Left lung (tissue), 10 donors: ENCODE data around the gene HLX. TPM values are rescaled to one million over a fixed set of nuclear protein-coding genes. Genes with fewer than 3 reads are reported as not detected.

ENCODE experiments used
- ATAC-seq: fragments of 200-7000 bp; cut with Tn5 transposase; one replicate; pipeline ENCODE4 v1.9.1; 2020; ENCODE audit warnings: moderate library complexity
- DNase-seq, 4 donors: peaks; one replicate each; pipeline ENCODE4 v3.0.0-alpha.2; 2013 to 2020
- H3K27ac ChIP-seq, 2 donors: fragments of 200-600 bp; sonication (generic) in 1 of 2; one replicate each; pipeline versions ENCODE4 v1.5.0 to v1.8.0; 2020 to 2021
- H3K27me3 ChIP-seq, 2 donors: fragments of 200-600 bp; sonication (generic) in 1 of 2; one replicate each; pipeline versions ENCODE4 v1.5.0 to v1.8.0; 2020 to 2021
- H3K36me3 ChIP-seq, 2 donors: fragments of 200-600 bp; sonication (generic) in 1 of 2; one replicate each; pipeline versions ENCODE4 v1.5.0 to v1.8.0; 2020 to 2021
- H3K4me1 ChIP-seq, 2 donors: fragments of 200-600 bp; one replicate each; pipeline ENCODE4 v1.8.0; 2021
- H3K4me3 ChIP-seq, 2 donors: fragments of 200-600 bp; sonication (generic) in 1 of 2; one replicate each; pipeline versions ENCODE4 v1.5.0 to v1.8.0; 2020 to 2021; ENCODE audit warnings: mild to moderate bottlenecking in 1 of 2
- H3K9me3 ChIP-seq, 2 donors: fragments of 200-600 bp; sonication (generic) in 1 of 2; one replicate each; pipeline versions ENCODE4 v1.5.0 to v1.8.0; 2020 to 2021
- CTCF ChIP-seq, 2 donors: fragments of 200-600 bp; sonication (generic) in 1 of 2; IDR thresholded peaks; one replicate each; pipeline versions ENCODE4 v1.5.0 to v1.8.0; 2021; ENCODE audit warnings: antibody characterized with exemption in 2 of 2
- intact Hi-C, 2 donors: fragments of 100-400 bp; cut with DNase I; formaldehyde crosslinking; loops; one replicate each; pipeline versions ENCODE4 v1.11.2 to v1.14.2; 2022
- polyA plus RNA-seq, 6 donors: library from polyadenylated mRNA; unstranded; fragments of 120-200 nt; gene quantifications; one replicate each; pipeline ENCODE4 v1.2.1, GENCODE V29; 2013; ENCODE audit not compliant: insufficient read length in 6 of 6
- total RNA-seq, 2 donors: library from RNA; stranded (reverse); fragmentation: NEBNext Ultra II Directional; extraction: Animal tissue kit (Norgen Biotek cat#: 25700); gene quantifications; one replicate each; pipeline ENCODE4 v1.2.1, GENCODE V29; 2021
- donor health status: DM: no; HTN: yes; CAD: no.
- donor health status: DM: no; HTN: no; CAD: no.

The HLX gene
- total and polyA plus RNA-seq, 8 donors: 15.4 to 68.9 (median 47.2) TPM

GRCh38 chr1:220896092-220896491 lies 16.8 kb downstream of the HLX start:
- intact Hi-C loops: no loop called here
- H3K27ac ChIP-seq: no peak overlapping the region
- H3K27me3 ChIP-seq: peaks cover 46 to 63% of the 10 kb centered on the region in 2 donors

GRCh38 chr1:220900842-220901241 lies 21.6 kb downstream of the HLX start:
- Histone ChIP-seq H3K36me3 (no peaks in the 10 kb centered on the region), H3K9me3 (no peaks in the 10 kb centered on the region), H3K27me3 (peaks cover under 1 to 16% of the 10 kb centered on the region in 2 donors), H3K4me1 (no peaks in the 10 kb centered on the region), H3K27ac (no peak overlapping the region), H3K4me3 (no peak overlapping the region)
- no peak for DNase-seq
- no peak for ATAC-seq
- TF ChIP-seq CTCF (IDR thresholded peaks at IDR 0.05): no peak
- intact Hi-C loops: no loop called here

More at GRCh38 chr1:220896092-220896491, 16.8 kb downstream of the HLX start:
- DNase-seq (no peak), ATAC-seq (no peak)
- Histone ChIP-seq H3K4me1 (peaks cover 6 to 28% of the 10 kb centered on the region in 2 donors), H3K4me3 (no peak overlapping the region), H3K36me3 (no peaks in the 10 kb centered on the region), H3K9me3 (no peaks in the 10 kb centered on the region)
- no peak for TF ChIP-seq CTCF (IDR thresholded peaks at IDR 0.05)

GRCh38 chr1:220901881-220902280 lies 22.6 kb downstream of the HLX start:
- intact Hi-C loops: no loop called here
- ATAC-seq (no peak), DNase-seq (no peak)
- Histone ChIP-seq H3K27me3 (peaks cover 0 to 6% of the 10 kb centered on the region in 2 donors), H3K4me1 (no peaks in the 10 kb centered on the region), H3K4me3 (no peak overlapping the region), H3K36me3 (no peaks in the 10 kb centered on the region), H3K9me3 (no peaks in the 10 kb centered on the region), H3K27ac (no peak overlapping the region)
- no peak for TF ChIP-seq CTCF (IDR thresholded peaks at IDR 0.05)

GRCh38 chr1:220902916-220903315 lies 23.7 kb downstream of the HLX start:
- TF ChIP-seq CTCF (IDR thresholded peaks at IDR 0.05): no peak
- H3K4me3 ChIP-seq: no peak overlapping the region
- DNase-seq (no peak), ATAC-seq (no peak)
- H3K9me3 ChIP-seq: no peaks in the 10 kb centered on the region
- H3K27ac ChIP-seq: no peak overlapping the region
- intact Hi-C loops: no loop called here
- H3K36me3 ChIP-seq: no peaks in the 10 kb centered on the region
- H3K4me1 ChIP-seq: no peaks in the 10 kb centered on the region
- no peaks in the 10 kb centered on the region for H3K27me3 ChIP-seq

GRCh38 chr1:220904876-220905275 lies 25.6 kb downstream of the HLX start:
- intact Hi-C loops: no loop called here
- DNase-seq (no peak), ATAC-seq (no peak)
- no peaks in the 10 kb centered on the region for H3K9me3 ChIP-seq
- no peak overlapping the region for H3K4me3 ChIP-seq
- no peaks in the 10 kb centered on the region for H3K36me3 ChIP-seq
- H3K4me1 ChIP-seq: no peaks in the 10 kb centered on the region
- H3K27ac ChIP-seq: no peak overlapping the region
- no peak for TF ChIP-seq CTCF (IDR thresholded peaks at IDR 0.05)
- H3K27me3 ChIP-seq: no peaks in the 10 kb centered on the region
